H9 (cell line): ENCODE data around the gene SRPK1. TPM values are rescaled to one million over a fixed set of nuclear protein-coding genes. Genes with fewer than 3 reads are reported as not detected.
"Not testable (repeated sequence)": the region's sequence is repeated elsewhere in the genome, so short reads cannot be mapped to it uniquely, and the experiment has no call there.

ENCODE experiments used
- DNase-seq: peaks from one replicate; pipeline ENCODE4 v3.0.0-alpha.2; 2017
- H2AFZ ChIP-seq: one replicate; pipeline ENCODE4 v1.6.1; 2013; ENCODE audit warnings: mild to moderate bottlenecking, low read length, control low read depth, moderate library complexity
- H2AK5ac ChIP-seq: 2 replicates; pipeline ENCODE4 v1.6.1; 2013; ENCODE audit warnings: low read length, control low read depth, mixed read lengths; ENCODE audit not compliant: insufficient read length
- H2BK120ac ChIP-seq: one replicate; pipeline ENCODE4 v1.6.1; 2013; ENCODE audit warnings: low read depth, mild to moderate bottlenecking, low read length, control low read depth, inconsistent platforms; ENCODE audit not compliant: poor library complexity, severe bottlenecking
- H2BK12ac ChIP-seq: 2 replicates; pipeline ENCODE4 v1.6.1; 2013; ENCODE audit warnings: low read length, control low read depth, mixed read lengths, low read depth; ENCODE audit not compliant: insufficient read length
- H2BK15ac ChIP-seq: 2 replicates; pipeline ENCODE4 v1.6.1; 2013; ENCODE audit warnings: low read depth, low read length, control low read depth
- H2BK20ac ChIP-seq: one replicate; pipeline ENCODE4 v1.6.1; 2013; ENCODE audit warnings: low read depth, mild to moderate bottlenecking, low read length, control low read depth, inconsistent platforms; ENCODE audit not compliant: poor library complexity, severe bottlenecking
- H2BK5ac ChIP-seq: 2 replicates; pipeline ENCODE4 v1.6.1; 2013; ENCODE audit warnings: low read length, control low read depth, mixed read lengths; ENCODE audit not compliant: insufficient read length
- H3K14ac ChIP-seq: 2 replicates; pipeline ENCODE4 v1.6.1; 2013; ENCODE audit warnings: low read length, control low read depth; ENCODE audit not compliant: insufficient read depth
- H3K18ac ChIP-seq: 2 replicates; pipeline ENCODE4 v1.6.1; 2013; ENCODE audit warnings: low read depth, mild to moderate bottlenecking, mixed read lengths, low read length, control low read depth; ENCODE audit not compliant: insufficient read length
- H3K23ac ChIP-seq: 2 replicates; pipeline ENCODE4 v1.6.1; 2013; ENCODE audit warnings: low read length, control low read depth, mixed read lengths, low read depth; ENCODE audit not compliant: insufficient read length
- H3K23me2 ChIP-seq: 2 replicates; pipeline ENCODE4 v1.6.1; 2013; ENCODE audit warnings: low read depth, mild to moderate bottlenecking, mixed read lengths, low read length, control low read depth; ENCODE audit not compliant: insufficient read length, poor library complexity, severe bottlenecking
- H3K27ac ChIP-seq: 2 replicates; pipeline ENCODE4 v1.5.1; 2013; ENCODE audit warnings: low read length, control low read depth, mixed read lengths, low read depth; ENCODE audit not compliant: insufficient read length
- H3K27me3 ChIP-seq: 2 replicates; pipeline ENCODE4 v1.6.1; 2013; ENCODE audit warnings: low read length, control low read depth, inconsistent platforms; ENCODE audit not compliant: insufficient read depth
- H3K4ac ChIP-seq: 2 replicates; pipeline ENCODE4 v1.6.1; 2013; ENCODE audit warnings: low read depth, mild to moderate bottlenecking, control low read depth, inconsistent platforms, low read length, moderate library complexity
- H3K4me1 ChIP-seq: 2 replicates; pipeline ENCODE4 v1.6.1; 2013; ENCODE audit warnings: low read length, control low read depth, inconsistent platforms; ENCODE audit not compliant: insufficient read depth
- H3K4me2 ChIP-seq: 2 replicates; pipeline ENCODE4 v1.6.1; 2013; ENCODE audit warnings: low read length, control low read depth, mixed read lengths; ENCODE audit not compliant: insufficient read length, insufficient read depth
- H3K56ac ChIP-seq: 2 replicates; pipeline ENCODE4 v1.6.1; 2013; ENCODE audit warnings: low read depth, mild to moderate bottlenecking, mixed read lengths, low read length, control low read depth; ENCODE audit not compliant: insufficient read length
- H3K79me1 ChIP-seq: 2 replicates; pipeline ENCODE4 v1.6.1; 2013; ENCODE audit warnings: low read depth, mild to moderate bottlenecking, moderate library complexity, low read length, control low read depth, inconsistent platforms; ENCODE audit not compliant: insufficient read depth, poor library complexity, severe bottlenecking
- H3K79me2 ChIP-seq: 2 replicates; pipeline ENCODE4 v1.6.1; 2013; ENCODE audit warnings: low read length, control low read depth, inconsistent platforms; ENCODE audit not compliant: insufficient read depth
- H3K9ac ChIP-seq: 2 replicates; pipeline ENCODE4 v1.6.1; 2013; ENCODE audit warnings: low read length, control low read depth, mixed read lengths; ENCODE audit not compliant: insufficient read length; ENCODE audit errors: extremely low read depth
- H3K9me3 ChIP-seq: one replicate; pipeline ENCODE4 v1.6.1; 2013; ENCODE audit warnings: low read depth, low read length, inconsistent platforms; ENCODE audit not compliant: control insufficient read depth
- H3T11ph ChIP-seq: one replicate; pipeline ENCODE4 v1.6.1; 2013; ENCODE audit warnings: mild to moderate bottlenecking, low read length, control low read depth, inconsistent platforms
- H4K20me1 ChIP-seq: one replicate; pipeline ENCODE4 v1.6.1; 2013; ENCODE audit not compliant: control insufficient read depth, insufficient read length, insufficient read depth
- H4K5ac ChIP-seq: 2 replicates; pipeline ENCODE4 v1.6.1; 2013; ENCODE audit warnings: low read depth, mild to moderate bottlenecking, mixed read lengths, low read length, control low read depth; ENCODE audit not compliant: insufficient read length
- H4K8ac ChIP-seq: replicated peaks from 2 replicates; pipeline ENCODE4 v1.6.1; 2013; ENCODE audit warnings: low read length, control low read depth, mixed read lengths, low read depth; ENCODE audit not compliant: insufficient read length
- H4K91ac ChIP-seq: 2 replicates; pipeline ENCODE4 v1.6.1; 2013; ENCODE audit warnings: low read depth, mild to moderate bottlenecking, moderate library complexity, mixed read lengths, low read length, control low read depth; ENCODE audit not compliant: insufficient read length
- H3K27ac Mint-ChIP-seq, 3 experiments: 2 replicates in 2 of 3; 3 replicates in 1 of 3; pipeline ENCODE4 v1.8.0; 2020 to 2021; ENCODE audit warnings: mixed read lengths in 3 of 3, mild to moderate bottlenecking in 1 of 3, moderate library complexity in 1 of 3
- H3K27me3 Mint-ChIP-seq: 2 replicates; pipeline ENCODE4 v1.8.0; 2021; ENCODE audit warnings: low read depth, mild to moderate bottlenecking, moderate library complexity, mixed read lengths
- H3K36me3 Mint-ChIP-seq, 3 experiments: 2 replicates in 2 of 3; 3 replicates in 1 of 3; pipeline ENCODE4 v1.8.0; 2020 to 2021; ENCODE audit warnings: low read depth in 3 of 3, mixed read lengths in 3 of 3; ENCODE audit not compliant: insufficient read depth in 1 of 3
- H3K4me1 Mint-ChIP-seq, 2 experiments: 2 replicates each; pipeline ENCODE4 v1.8.0; 2020; ENCODE audit warnings: mixed read lengths in 2 of 2
- H3K4me3 Mint-ChIP-seq, 2 experiments: 2 replicates in 1 of 2; 3 replicates in 1 of 2; pipeline ENCODE4 v1.8.0; 2020 to 2021; ENCODE audit warnings: mild to moderate bottlenecking in 2 of 2, mixed read lengths in 2 of 2, moderate library complexity in 1 of 2
- H3K9me3 Mint-ChIP-seq, 2 experiments: 2 replicates in 1 of 2; 3 replicates in 1 of 2; pipeline ENCODE4 v1.8.0; 2020; ENCODE audit warnings: mild to moderate bottlenecking in 2 of 2, mixed read lengths in 2 of 2, moderate library complexity in 1 of 2
- CTCF ChIP-seq: fragments of 200-600 bp; sonication (generic); conservative IDR thresholded peaks from 3 replicates; pipeline ENCODE4 v1.8.0; 2021; ENCODE audit warnings: antibody characterized with exemption, mild to moderate bottlenecking
- WGBS: extraction: QIAGEN DNeasy Blood & Tissue Kit; methylation state at CpG from one replicate; pipeline ENCODE4 v1.1.7; 2013; ENCODE audit warnings: missing lambda C conversion rate, low lambda C conversion rate, mixed read lengths; ENCODE audit not compliant: insufficient read length; ENCODE audit errors: extremely low coverage; 5-methylcytosine and 5-hydroxymethylcytosine counted together
- total RNA-seq: library from RNA; stranded (reverse); gene quantifications from 2 replicates; pipeline ENCODE4 v1.2.1, GENCODE V29; 2021

Gene SRPK1
- total RNA-seq, 1 experiment from 2014 or later, result 93.2 TPM

GRCh38 chr6:35911871-35912653, 8.8 kb downstream of the SRPK1 start:
- Histone ChIP-seq H3K9me3 (peaks cover 32% of the 10 kb centered on the region), H3K4me1 (no peaks in the 10 kb centered on the region; the same call in 1 of the 2 replicates), H3K4me2 (no peak overlapping the region), H2BK5ac (no peak overlapping the region), H3K18ac (no peak overlapping the region), H3K4ac (no peak overlapping the region), H4K5ac (no peak overlapping the region), H2AK5ac (no peak overlapping the region), H2BK15ac (no peak overlapping the region), H3K23me2 (no peaks in the 10 kb centered on the region), H2AFZ (no peak overlapping the region), H3K27ac (no peak overlapping the region), H4K8ac (no peak overlapping the region), H2BK120ac (no peak overlapping the region), H4K20me1 (no peaks in the 10 kb centered on the region), H3K9ac (no peak overlapping the region), H3T11ph (no peak overlapping the region), H4K91ac (no peak overlapping the region), H3K27me3 (no peaks in the 10 kb centered on the region), H3K23ac (no peak overlapping the region), H3K79me1 (peaks cover 14% of the 10 kb centered on the region), H3K56ac (no peak overlapping the region), H2BK12ac (no peak overlapping the region), H2BK20ac (no peak overlapping the region), H3K14ac (no peak overlapping the region), H3K79me2 (peaks cover 21% of the 10 kb centered on the region; the same call in 1 of the 2 replicates)
- H3K4me3 Mint-ChIP-seq, result no peak overlapping the region
- peaks cover 72 to 85% (median 80%) of the 10 kb centered on the region in 3 experiments for H3K36me3 Mint-ChIP-seq
- H3K4me1 Mint-ChIP-seq, result no peaks in the 10 kb centered on the region; a peak in 2 of 4 replicates
- no CpG with 5 or more reads among the region's 8 CpGs for WGBS
- no peak overlapping the region for H3K27ac Mint-ChIP-seq
- peaks cover 40 to 42% of the 10 kb centered on the region in 2 experiments for H3K9me3 Mint-ChIP-seq
- no peak for TF ChIP-seq CTCF
- no peaks in the 10 kb centered on the region for H3K27me3 Mint-ChIP-seq
- no peak for DNase-seq

- H3K18ac ChIP-seq, result not testable (repeated sequence)
Observed at GRCh38 chr6:35909571-35909970, 11.3 kb downstream of the SRPK1 start.

More at GRCh38 chr6:35909571-35909970, 11.3 kb downstream of the SRPK1 start:
- not testable (repeated sequence) for H2BK20ac ChIP-seq, H2BK12ac ChIP-seq, H3K4me1 Mint-ChIP-seq, H4K8ac ChIP-seq, H3K14ac ChIP-seq, H2BK120ac ChIP-seq, H2AFZ ChIP-seq, H3K27me3 ChIP-seq, H3T11ph ChIP-seq, H3K4me2 ChIP-seq, H3K4me3 Mint-ChIP-seq, H3K9ac ChIP-seq, H4K91ac ChIP-seq, H2BK15ac ChIP-seq, H3K27me3 Mint-ChIP-seq, H3K23me2 ChIP-seq, H3K56ac ChIP-seq, H3K27ac Mint-ChIP-seq, H3K23ac ChIP-seq, H4K20me1 ChIP-seq, H2BK5ac ChIP-seq, H2AK5ac ChIP-seq, H3K4ac ChIP-seq, H3K4me1 ChIP-seq, H3K27ac ChIP-seq, H4K5ac ChIP-seq, DNase-seq
- WGBS, result no CpG with 5 or more reads among the region's 2 CpGs
- H3K79me2 ChIP-seq, result peaks cover 24% of the 10 kb centered on the region; the same call in 1 of the 2 replicates
- peaks cover 40 to 42% of the 10 kb centered on the region in 2 experiments for H3K9me3 Mint-ChIP-seq
- peaks cover 23% of the 10 kb centered on the region for H3K79me1 ChIP-seq
- peaks cover 32% of the 10 kb centered on the region for H3K9me3 ChIP-seq
- peaks cover 69 to 75% (median 72%) of the 10 kb centered on the region in 3 experiments for H3K36me3 Mint-ChIP-seq
